IPS-NIHi7 (cell line): ENCODE results near the gene GLDN.

Experiments
- DNase-seq: peaks from one replicate; pipeline ENCODE4 v3.0.0; 2012; ENCODE audit warnings: mixed read lengths; ENCODE audit errors: extremely low spot score

Gene GLDN

DNA sequence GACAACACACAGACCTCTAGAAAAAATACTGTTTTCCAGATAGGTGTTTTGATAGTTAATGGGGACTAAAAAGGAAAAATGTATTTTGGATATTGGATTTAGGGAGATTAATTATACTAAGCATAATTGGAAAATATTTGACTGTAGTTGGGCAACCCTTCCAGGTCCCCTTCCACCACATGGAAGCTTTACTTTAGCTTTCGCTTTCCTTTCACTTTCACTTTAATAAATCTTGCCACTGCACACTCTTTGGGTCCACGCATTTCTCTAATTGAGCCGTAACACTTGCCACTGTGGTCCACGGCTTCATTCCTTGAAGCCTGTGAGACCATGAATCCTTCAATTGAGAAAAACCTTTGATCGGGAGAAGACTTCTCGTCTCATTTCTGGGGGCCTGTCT, 15.5 kb downstream of the GLDN start:
- DNase-seq = no peak

DNA sequence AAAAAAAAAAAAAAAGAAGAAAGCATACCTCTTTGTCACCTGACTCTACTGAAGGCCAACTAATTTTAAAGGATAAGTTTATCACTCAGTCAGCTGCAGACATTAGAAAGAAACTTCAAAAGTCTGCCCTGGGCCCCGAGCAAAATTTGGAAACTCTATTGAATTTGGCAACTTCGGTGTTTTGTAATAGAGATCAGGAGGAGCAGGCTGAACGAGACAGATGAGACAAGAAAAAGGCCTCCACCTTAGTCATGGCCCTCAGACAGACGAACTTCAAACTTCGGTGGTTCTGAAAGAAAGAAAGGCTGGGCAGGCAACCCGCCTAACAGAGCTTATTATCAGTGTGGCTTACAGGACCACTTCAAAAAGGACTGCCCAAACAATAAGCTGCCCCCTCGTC, 18.5 kb downstream of the GLDN start:
- DNase-seq = no peak

DNA sequence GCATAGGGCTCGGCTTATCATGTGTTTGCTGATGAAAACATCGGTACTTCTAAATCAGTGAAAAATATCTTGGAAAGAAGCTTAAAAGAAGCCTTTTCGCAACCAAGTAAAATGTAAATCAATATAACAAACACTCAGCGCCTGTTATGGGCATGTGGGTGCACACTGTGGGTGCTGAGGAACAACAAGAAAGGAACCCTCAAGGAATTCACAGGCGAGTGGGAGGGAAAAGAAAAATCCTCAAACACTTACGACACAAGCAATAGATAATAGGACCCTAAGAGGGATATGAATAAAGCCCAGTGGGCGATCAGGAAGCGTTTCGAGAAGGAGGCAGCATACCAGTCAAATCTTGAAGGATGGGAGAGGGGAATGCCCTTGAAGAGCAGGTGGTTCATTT, 21.9 kb downstream of the GLDN start:
- no peak for DNase-seq

DNA sequence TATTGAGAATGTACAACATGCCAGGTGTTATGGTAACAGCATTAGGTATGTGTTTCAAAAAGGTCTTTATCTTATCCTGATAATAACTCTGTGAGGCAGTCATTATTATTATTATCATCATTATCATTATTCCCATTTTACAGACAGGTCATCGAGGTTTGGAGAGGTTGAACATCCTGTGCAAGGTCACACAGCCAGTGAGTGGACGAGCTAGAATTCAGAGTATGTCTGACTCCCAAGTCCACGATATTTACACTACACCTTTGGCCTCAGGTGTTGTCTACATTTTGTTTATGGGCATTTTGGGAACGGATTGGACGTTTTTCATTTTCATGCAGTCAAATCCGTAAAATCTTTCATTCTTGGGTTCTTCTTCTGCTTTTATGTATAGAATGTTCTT, 24.0 kb downstream of the GLDN start:
- no peak for DNase-seq

DNA sequence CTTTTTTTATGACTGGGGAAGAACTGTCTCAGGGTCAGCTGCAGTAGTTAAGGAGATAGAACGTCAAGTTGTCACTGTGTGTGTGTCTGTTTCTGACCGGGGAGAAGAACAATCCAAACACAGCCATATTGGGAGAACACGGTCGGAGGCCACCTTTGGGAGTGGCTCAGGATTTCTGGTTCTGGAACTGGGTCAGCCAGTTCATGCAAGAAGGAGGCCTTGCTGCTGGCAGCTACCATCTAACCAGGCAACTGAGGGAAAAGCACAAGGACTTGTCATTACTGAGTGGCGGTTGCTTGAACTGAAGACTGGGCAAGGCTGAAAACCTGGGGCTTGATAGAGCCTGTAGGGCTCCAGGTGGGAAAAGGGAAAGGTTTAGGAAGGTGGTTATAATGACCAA, 24.6 kb downstream of the GLDN start:
- DNase-seq = no peak

DNA sequence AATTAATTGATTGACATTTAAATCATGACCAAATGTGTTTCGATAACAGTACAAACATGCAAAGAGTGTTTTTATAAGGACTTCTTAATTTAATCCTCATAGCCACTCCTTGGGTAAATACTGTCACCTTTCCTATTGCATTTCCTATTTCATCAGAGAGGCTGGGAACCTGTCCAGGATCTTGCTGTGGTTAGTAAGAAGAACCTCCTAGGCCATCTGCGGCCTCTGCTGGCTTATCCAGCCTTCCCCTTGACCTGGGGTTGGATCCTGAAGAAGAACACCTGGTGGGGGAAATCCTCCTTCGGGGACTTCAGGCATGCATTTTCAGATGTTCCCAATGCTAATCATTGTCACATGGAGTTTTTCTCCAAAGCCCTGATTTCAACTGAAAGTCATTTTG, 25.5 kb downstream of the GLDN start:
- no peak for DNase-seq

DNA sequence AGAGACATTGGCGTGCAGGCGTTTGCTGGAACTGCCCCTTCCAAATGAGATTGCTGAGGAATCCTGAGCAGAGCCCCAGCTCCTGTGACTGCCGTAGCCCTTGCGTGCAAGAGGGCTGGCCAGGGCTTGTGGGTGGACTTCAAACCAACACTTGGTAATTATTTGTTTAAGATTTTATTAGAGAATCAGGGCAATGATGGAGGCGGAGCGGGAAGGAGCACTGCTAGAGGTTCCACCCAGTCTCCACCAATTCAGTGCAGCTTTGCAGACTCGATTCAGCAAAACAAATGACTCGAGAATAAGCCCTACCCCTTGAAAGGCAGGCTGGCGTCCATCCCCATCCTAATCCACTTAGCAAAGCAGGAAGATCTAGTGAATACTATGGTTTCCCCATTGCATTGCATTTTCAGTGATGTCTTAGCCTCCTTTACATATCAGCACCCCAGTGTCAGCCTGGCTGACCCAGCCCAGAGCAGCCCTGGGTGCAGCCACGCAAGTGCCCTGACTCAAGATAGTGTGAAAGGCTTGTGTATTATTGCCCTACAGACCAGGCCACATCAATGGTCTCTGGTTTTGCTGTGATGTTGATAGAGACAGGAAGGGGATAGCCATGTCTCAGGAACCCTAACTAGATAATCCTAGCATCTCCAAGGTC, 26.0 kb downstream of the GLDN start:
- DNase-seq = no peak

DNA sequence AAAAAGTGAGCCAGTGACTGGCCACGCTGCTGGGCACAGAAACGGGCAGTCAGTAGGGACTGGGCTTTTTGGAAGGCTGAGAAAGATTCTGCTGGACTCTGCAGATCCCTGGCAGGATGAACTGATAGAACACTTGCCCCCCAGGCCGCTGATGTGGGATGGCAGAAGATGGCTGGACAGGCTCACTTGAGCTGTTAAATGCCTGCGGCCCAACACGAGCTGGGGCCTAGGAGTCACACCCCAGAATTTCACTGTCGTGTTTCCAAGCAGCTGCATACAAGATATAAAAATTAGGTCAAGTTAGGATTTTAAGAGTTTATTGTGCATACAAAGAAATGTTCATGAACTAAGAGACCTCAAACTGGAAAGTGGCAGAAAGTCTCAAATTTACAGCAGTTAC, 26.9 kb downstream of the GLDN start:
- DNase-seq = no peak

DNA sequence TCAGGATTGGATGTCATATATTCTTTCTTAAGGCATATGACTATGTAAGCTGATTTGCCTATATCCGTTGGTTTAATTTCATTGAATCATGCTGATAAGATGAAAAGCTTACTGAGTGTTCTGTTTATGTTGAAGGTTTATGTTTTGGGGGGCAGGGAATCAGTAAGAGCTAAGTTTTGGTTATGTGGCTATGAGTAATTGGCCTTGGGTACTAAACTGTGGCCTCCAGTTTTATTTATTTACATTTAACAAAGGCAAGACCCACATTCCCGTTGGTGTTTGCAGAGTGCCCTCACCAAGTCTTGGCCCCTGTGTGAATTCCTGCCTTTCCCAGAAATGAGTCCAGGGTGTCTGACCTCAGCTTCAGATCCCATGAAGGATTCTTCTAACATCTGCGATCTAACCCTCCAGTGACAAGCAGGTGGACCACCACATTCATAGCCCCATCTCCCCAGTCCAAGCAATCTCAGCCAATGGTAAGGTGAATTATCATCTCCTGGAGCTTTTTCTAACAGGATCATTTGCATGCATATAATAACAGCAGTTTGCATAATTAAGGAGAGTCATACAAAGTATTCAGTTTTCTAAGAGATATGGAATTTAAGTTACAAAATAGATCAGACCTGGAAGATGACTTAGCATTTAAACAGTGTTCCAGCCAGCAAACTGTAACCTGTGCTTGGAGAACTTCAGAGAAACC, 27.4 kb downstream of the GLDN start:
- DNase-seq = no peak

DNA sequence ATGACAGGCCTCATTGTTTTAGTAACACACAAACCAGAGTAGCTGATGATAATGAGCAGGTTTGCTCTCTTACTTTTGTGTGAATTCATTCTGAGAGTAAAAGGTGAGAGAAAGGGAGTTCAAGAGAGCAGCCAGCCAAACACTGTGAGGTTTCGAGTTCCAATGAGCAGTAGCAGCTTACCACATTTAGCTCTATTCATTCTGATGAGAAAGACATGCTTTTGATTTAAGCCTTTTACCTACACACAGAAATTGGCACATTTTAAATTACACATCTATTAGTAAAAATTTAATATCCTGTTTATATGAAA, 28.0 kb downstream of the GLDN start:
- DNase-seq = no peak

DNA sequence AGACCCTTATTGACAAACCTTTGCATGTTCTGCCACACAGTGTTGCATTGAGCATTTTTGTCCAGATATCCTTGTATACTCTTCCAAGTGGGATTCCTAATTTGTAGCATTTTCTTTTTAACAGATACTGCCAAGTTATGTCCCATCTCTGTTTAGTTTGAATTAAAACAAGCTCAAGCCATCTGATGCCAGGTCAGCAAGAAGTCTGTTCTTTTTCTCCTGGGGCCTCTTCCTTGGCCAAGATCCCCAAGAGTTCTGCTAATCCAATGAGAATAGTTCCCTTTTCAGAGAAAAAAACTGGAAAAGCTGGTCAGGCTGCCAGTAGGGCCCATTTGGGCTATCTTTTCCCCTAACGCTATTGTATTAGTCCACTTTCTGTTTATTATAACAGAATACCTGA, 29.8 kb downstream of the GLDN start:
- DNase-seq = no peak

DNA sequence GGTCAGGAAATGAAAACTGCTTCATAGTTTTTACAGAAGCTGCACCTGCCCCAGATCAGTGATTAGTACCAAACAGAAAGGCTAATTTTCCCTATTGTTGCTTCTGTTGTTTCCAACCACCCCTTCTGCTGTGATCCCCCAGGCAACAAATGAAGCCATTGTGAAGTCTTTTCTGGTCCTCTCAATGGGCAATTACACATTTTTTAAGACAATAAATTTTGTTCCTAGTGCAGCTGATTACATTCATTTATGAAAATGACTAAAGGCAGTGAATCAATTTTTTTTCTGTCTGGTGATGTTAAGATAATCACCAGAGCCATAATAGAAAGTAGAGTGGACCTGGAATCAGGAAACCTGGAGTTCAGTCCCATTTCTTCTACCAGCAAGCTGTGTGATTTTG, 32.7 kb downstream of the GLDN start:
- DNase-seq = no peak

DNA sequence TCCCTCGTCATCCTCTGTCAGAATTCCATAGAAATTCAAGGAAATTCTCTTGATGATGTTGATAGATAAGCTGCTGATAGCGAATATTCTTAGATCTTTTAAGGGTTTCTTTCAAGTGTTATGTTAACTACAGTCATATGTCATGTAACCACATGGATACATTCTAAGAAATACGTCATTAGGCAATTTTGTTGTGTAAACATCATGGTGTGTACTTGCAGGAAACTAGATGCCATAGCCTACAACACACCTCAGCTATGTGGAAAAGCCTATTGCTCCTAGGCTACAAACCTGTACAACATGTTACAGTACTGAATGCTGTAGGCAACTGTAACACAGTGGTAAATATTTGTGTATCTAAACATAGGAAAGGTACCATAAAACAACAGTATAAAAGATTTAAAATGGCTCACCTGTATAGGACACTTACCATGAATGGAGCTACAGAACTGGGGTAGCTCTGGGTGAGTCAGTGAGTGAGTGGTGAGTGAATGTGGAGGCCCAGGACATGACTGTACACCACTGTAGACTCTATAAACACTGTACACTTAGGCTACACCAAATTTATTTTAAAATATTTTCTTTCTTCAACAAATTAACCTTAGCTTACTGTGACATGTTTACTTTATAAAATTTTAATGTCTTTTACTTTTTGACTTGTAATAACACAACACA, 34.6 kb downstream of the GLDN start:
- DNase-seq = no peak

DNA sequence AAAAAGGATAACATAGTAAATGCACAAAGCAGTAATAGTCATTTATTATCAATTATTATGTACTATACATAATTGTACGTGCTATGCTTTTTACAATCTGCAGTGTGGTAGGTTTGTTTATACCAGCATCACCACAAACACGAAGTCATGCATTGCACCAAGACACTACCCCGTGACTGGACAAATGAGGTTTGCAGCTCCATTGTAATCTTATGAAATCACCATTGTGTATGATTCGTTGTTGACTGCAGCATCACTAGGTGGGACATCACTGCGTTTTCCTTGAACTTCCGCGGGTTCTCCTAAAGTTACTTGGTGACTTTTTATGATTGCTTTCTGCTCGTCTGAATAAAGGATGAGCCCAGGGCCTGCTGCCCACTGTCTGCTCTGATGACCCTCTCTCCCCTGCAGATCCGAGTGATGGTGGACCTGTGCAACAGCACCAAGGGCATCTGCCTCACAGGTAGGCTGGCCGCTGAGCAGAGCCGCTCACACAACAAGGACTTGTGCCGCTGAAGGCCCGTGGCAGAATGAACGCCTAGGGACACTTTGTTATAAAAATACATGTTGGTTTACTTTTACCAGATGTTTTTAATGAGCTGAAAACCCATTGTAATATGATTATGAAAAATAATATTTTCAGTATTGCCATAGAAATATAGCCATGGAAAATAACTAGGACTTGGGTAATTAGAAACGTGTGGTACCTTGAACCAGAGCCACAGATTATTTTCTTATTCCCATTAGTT, 35.8 kb downstream of the GLDN start:
- no peak for DNase-seq

DNA sequence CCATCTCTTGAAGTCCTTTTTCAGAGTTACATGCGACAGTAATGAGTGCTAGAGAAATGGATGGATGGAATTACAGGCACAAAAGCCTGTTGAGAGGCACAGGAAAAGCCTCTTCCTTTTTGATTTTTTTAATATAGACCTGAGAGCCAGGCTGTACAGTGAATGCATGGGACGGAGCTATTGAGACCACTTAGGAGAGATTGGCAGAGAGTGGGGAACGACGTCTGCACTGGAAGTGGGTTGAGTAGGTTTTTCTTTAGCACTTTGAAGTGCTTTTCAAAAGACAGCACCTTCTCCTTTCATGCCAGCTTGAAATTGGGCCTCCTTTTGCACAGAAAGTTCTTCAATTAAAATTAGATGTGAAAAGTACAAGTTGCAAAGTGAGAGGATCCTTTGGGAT, 37.0 kb downstream of the GLDN start:
- DNase-seq = no peak

DNA sequence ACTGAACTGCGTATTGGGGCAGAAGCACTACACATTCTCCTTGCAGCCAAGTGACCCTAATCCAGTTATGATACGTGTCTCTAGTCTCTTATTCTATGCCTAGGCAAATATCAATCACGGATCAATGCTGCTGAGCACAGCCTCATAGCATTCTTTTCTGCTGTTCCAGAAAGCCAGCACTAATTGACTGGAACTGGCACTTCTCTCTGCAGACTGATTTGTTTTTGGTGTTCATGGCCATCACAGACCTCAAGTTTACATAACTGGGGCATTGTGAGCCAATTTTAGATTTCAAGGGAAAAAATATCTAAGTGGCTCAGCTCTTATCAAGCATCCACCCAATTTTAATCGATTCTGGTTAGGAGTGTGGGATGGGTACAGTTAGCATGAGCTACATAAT, 37.9 kb downstream of the GLDN start:
- no peak for DNase-seq

DNA sequence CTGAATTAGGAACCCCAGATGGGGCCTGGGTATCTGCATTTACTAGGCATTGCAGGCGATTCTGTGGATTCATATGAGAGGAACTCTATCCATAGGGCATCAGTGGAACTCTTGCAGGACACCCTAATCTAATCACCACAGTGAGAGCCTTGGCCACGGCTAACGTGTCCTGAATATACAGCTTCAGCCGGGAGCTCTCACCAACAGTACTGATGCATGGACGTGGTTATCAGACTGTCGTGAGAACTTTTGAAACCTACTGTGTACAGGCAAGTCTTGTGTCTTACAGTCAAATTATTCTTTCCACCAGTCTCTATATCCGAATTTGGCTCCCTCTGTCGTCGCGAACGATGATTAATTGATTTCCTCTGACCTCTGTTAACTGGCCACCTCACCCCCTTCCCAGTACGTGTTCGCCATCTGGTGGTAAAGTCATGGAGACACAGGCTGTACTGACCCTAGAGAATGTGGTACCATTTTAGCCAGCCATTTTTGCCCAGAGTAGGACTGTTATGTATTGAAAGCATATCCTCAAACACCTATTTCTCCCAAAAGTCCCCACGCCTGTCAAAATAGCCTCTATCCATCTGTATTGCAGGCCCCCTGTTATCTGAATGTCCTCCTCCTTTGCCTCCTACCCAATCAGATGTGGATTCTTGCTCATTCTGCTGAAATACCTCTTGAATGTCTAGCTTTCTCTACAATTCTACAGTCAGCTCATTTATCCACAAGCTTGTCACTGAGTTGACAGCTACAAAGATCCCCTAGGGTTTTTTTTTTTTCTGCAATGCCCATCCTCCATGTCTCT, 39.7 kb downstream of the GLDN start:
- peak; percentile 86 for DNase-seq

DNA sequence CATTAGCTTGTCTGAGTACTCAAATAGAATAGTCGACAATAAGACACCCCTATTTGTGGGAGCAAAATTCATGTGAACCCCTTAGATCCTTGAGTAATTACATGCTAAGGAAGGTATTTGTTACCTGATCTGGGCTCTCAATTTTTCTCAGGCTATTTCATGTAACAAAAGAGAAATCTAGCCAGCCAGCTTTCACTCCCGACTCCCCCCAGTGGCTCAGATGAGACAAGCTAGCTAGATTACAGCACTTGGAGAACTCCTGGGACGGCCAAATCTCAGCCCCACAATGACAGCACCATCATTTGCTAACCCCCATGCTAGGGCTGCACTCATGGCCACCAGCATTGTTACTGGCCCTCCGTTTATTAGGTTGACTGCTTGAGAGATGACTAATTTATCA, 41.3 kb downstream of the GLDN start:
- peak; percentile 76 for DNase-seq

DNA sequence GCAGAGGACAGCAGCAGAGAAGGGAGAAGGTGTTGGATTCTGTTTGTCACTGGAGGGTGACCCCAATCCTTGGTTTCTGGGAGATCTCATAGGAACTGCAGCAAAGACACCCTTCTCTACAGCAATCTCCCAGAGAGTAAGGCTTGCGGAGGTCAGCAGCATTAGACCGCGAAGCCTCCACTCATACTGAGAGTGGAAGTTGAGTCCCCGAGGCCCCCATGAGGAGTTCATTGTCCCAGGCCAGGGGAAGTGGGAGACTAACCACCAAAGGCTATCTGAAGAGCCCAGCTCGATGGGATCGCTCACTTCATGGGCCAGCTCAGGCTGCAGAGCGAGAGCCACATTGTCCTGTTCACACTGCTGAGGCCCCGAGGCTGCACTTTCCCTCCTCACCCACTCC, 44.6 kb downstream of the GLDN start:
- DNase-seq = no peak

DNA sequence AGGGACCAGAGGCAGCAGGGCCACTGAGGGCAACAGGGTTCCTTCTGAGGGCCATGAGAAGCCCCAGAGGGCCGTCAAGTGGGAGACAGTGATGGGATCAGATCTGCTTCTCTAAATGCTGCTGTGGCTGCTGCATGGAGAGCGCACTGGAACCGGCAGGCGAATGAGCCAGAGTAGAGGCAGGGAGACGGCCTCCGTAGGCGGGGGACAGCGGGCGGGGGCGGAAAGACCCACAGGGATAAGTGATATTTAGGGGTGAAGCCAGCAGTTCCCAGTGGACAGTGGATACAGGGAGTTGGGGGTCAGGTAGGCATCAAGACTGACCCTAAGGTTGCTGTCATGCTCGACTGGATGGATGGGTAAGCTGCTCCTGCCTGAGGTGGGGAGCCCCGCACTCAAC, 45.0 kb downstream of the GLDN start:
- no peak for DNase-seq

DNA sequence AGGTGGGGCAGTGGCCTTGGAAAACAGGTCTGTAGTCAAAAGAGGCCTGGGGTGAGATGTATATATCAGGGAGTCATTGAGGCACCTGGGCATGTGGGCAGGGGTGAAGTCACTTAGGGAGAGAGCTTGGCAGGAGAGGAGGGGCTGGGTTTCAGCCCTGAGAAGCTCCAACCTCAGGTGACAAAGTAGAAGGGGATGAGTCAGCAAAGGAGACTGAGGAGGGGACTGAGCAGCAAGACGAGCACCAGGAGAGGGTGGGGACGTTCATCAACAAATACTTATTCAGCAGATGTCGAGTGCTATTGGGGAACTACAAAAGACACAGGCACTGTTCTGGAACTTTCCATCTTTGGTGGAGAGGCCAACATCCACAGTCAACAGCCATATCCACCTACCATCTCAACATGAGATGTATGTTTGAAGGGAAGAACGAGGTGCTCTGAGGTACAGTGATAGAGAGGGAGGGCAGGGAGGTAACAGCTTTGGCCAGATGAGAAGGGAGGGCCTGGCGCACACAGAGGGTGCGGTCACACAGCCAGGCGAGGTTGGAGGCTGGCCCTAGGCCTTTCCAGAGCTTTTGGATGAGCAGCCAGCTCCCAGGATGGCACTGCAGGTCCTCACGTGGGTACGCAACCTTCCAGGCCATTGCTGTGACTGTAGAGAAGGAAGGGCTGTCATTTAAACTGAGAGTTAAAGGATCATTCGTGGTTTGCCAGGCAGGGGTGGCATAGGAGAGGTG, 45.7 kb downstream of the GLDN start:
- no peak for DNase-seq
